Transverse colon (tissue), 4 donors: Measurements from ENCODE around the gene AGPAT1. TPM values are rescaled to one million over a fixed set of nuclear protein-coding genes. Genes with fewer than 3 reads are reported as not detected.

ENCODE experiments used
- DNase-seq: peaks from one replicate; pipeline ENCODE4 v3.0.0-alpha.2; 2019
- H3K27ac ChIP-seq, 4 donors: fragments of 200-600 bp; sonication (generic); 2 replicates each; pipeline ENCODE4 v1.5.1; 2016 to 2018; ENCODE audit warnings: inconsistent platforms in 4 of 4
- H3K27me3 ChIP-seq: fragments of 200-600 bp; sonication (generic); 2 replicates; pipeline ENCODE4 v1.5.1; 2017; ENCODE audit warnings: inconsistent platforms
- H3K36me3 ChIP-seq, 4 donors: fragments of 200-600 bp; sonication (generic); 2 replicates each; pipeline ENCODE4 v1.5.1; 2017 to 2019; ENCODE audit warnings: inconsistent platforms in 4 of 4
- H3K4me1 ChIP-seq, 4 donors: fragments of 200-600 bp; sonication (generic); 2 replicates each; pipeline ENCODE4 v1.5.1; 2017 to 2020; ENCODE audit warnings: inconsistent platforms in 4 of 4
- H3K4me3 ChIP-seq, 4 donors: fragments of 200-600 bp; sonication (generic); 1 replicate in 1 of 4; 2 replicates in 3 of 4; pipeline versions ENCODE4 v1.5.1 to v1.6.1; 2017 to 2019; ENCODE audit warnings: inconsistent platforms in 4 of 4
- H3K9me3 ChIP-seq, 2 donors: fragments of 200-600 bp; sonication (generic); 2 replicates each; pipeline ENCODE4 v1.5.1; 2017 to 2019; ENCODE audit warnings: inconsistent platforms in 2 of 2
- CTCF ChIP-seq, 5 experiments: fragments of 200-600 bp in 3 of 5; fragments of 450-650 bp in 2 of 5; sonication (generic) in 3 of 5; IDR thresholded peaks; 1 replicate in 2 of 5; 2 replicates in 3 of 5; pipeline ENCODE4 v1.5.1; 2016 to 2017; ENCODE audit warnings: antibody characterized with exemption in 5 of 5, inconsistent platforms in 3 of 5, mild to moderate bottlenecking in 2 of 5, moderate library complexity in 1 of 5
- EP300 ChIP-seq: sonication (generic); formaldehyde crosslinking; IDR thresholded peaks from one replicate; pipeline ENCODE4 v1.6.1; 2017; ENCODE audit warnings: antibody characterized with exemption, low read depth
- POLR2A ChIP-seq: fragments of 450-650 bp; IDR thresholded peaks from one replicate; pipeline ENCODE4 v1.6.1; 2016; ENCODE audit warnings: antibody characterized with exemption, mild to moderate bottlenecking, moderate library complexity
- POLR2AphosphoS5 ChIP-seq, 3 donors: sonication (generic); formaldehyde crosslinking; IDR thresholded peaks; one replicate each; pipeline ENCODE4 v1.6.1; 2016; ENCODE audit warnings: antibody characterized with exemption in 3 of 3
- WGBS, 2 donors: methylation state at CpG; one replicate each; pipeline ENCODE4 v1.1.5; 2018; ENCODE audit warnings: low coverage in 1 of 2; 5-methylcytosine and 5-hydroxymethylcytosine counted together
- in situ Hi-C, 4 donors: fragments of 200-750 bp; cut with MboI; loops; one replicate each; pipeline versions ENCODE4 v1.15.0 to v1.15.1; 2017; ENCODE audit warnings: low sequenced_read_pairs in 3 of 4, low pct_ligation_motif_present in 1 of 4, low pct_unique_long_range_greater_than_20kb in 1 of 4
- intact Hi-C: fragments of 100-400 bp; cut with DNase I; formaldehyde crosslinking; loops from one replicate; pipeline ENCODE4 v1.15.1; 2023; ENCODE audit warnings: low total_unique reads
- small RNA-seq, 4 donors: library from RNA; depleted of rRNA; stranded (forward); fragments of <200 nt; gene quantifications; one replicate each; pipeline ENCODE3, GENCODE V24; 2016
- total RNA-seq, 4 donors: library from RNA; depleted of rRNA; stranded (reverse); fragments of >200 nt; gene quantifications; one replicate each; pipeline ENCODE4 v1.1.0, GENCODE V29; 2016

Gene AGPAT1
- total RNA-seq, 4 donors from 2014 or later, result 17.9 to 67.2 (median 50.1) TPM

- 92% methylated on average over 12 of the region's 12 CpGs; no CpG with 5 or more reads in 1 of the 2 donors for WGBS, 2 donors
- no peak for DNase-seq
- H3K27me3 ChIP-seq, result no peaks in the 10 kb centered on the region
- no peaks in the 10 kb centered on the region for H3K9me3 ChIP-seq
- in situ Hi-C loops, result no loop called here
- no peak for TF ChIP-seq CTCF (IDR thresholded peaks at IDR 0.05)
- TF ChIP-seq EP300, result no peak
- no peak for TF ChIP-seq POLR2A
- no peak for TF ChIP-seq POLR2AphosphoS5 (IDR thresholded peaks at IDR 0.05)
- peaks cover 7 to 20% (median 10%) of the 10 kb centered on the region in 4 donors for H3K4me1 ChIP-seq
- no peak overlapping the region for H3K27ac ChIP-seq
- intact Hi-C loops, result no loop called here
- peaks cover 0 to 67% (median 17%) of the 10 kb centered on the region in 4 donors for H3K36me3 ChIP-seq
- H3K4me3 ChIP-seq, result no peak overlapping the region
These were observed 55.3 kb downstream of the AGPAT1 start for GRCh38 chr6:32120573-32121059.

GRCh38 chr6:32118782-32119628 lies 56.9 kb downstream of the AGPAT1 start:
- intact Hi-C loops (loop anchor here (2.0 kb wide), 1 partner anchor 36 kb away; the partner anchor contains the start of gene PPT2), in situ Hi-C loops (no loop called here)

More at GRCh38 chr6:32118782-32119628, 56.9 kb downstream of the AGPAT1 start:
- Histone ChIP-seq H3K27ac (peak overlapping the region; percentile 75 to 84 (median 78)), H3K36me3 (peaks cover 0 to 56% (median 17%) of the 10 kb centered on the region in 4 donors), H3K4me1 (peaks cover 7 to 26% (median 12%) of the 10 kb centered on the region in 4 donors), H3K9me3 (no peaks in the 10 kb centered on the region), H3K4me3 (peak overlapping the region in 1 of 4 donors; percentile 25), H3K27me3 (no peaks in the 10 kb centered on the region)
- 15 to 22% methylated on average over 5 to 17 of the region's 17 CpGs for WGBS, 2 donors
- DNase-seq, result peak; percentile 90
- no peak for TF ChIP-seq POLR2A
- TF ChIP-seq CTCF (IDR thresholded peaks at IDR 0.05), result peak; percentile 87 to 93 (median 89)
- TF ChIP-seq POLR2AphosphoS5 (IDR thresholded peaks at IDR 0.05), result peak in 2 of 3 donors; percentile 42 to 50
- no peak for TF ChIP-seq EP300

Small RNA genes lying within 50 kb of the gene (small RNA-seq; reads per million reads assigned to genes)
- gene AL662884.1, result 0 reads per million in 4 donors
- 0 reads per million in 4 donors for gene MIR6833

Other genes starting within 250 kb of the AGPAT1 start
- 1 to 10 TPM; 4.6 to 9.4 (median 7.5) TPM for gene C2, start 248.4 kb downstream of the AGPAT1 start, total RNA-seq
- gene CFB, start 230.0 kb downstream of the AGPAT1 start, total RNA-seq, result 10 to 100 TPM in 3 of 4 donors, 1 to 10 TPM in 1; 9.0 to 59.7 (median 39.6) TPM
- 100 to 1,000 TPM in 1 of 4 donors, 10 to 100 TPM in 3; 59.2 to 114 (median 88.0) TPM for gene NELFE, start 217.1 kb downstream of the AGPAT1 start, total RNA-seq
- 100 to 1,000 TPM in 1 of 4 donors, 10 to 100 TPM in 3; 52.8 to 173 (median 71.3) TPM for gene SKIC2, start 216.9 kb downstream of the AGPAT1 start, total RNA-seq
- gene DXO, start 203.9 kb downstream of the AGPAT1 start, total RNA-seq, result 10 to 100 TPM; 17.5 to 29.9 (median 20.9) TPM
- gene C4A, start 194.0 kb downstream of the AGPAT1 start, total RNA-seq, result 100 to 1,000 TPM in 1 of 4 donors, 10 to 100 TPM in 3; 16.9 to 210 (median 33.6) TPM
- gene C4B, start 161.3 kb downstream of the AGPAT1 start, total RNA-seq, result 100 to 1,000 TPM in 1 of 4 donors, 10 to 100 TPM in 3; 20.3 to 137 (median 64.0) TPM
- gene CYP21A2, start 137.7 kb downstream of the AGPAT1 start, total RNA-seq, result under 1 TPM in 3 of 4 donors, not detected in 1; 0.27 to 0.64 (median 0.40) TPM
- 100 to 1,000 TPM in 1 of 4 donors, 10 to 100 TPM in 3; 47.7 to 205 (median 66.2) TPM for gene TNXB, start 66.7 kb downstream of the AGPAT1 start, total RNA-seq
- 100 to 1,000 TPM in 2 of 4 donors, 10 to 100 TPM in 2; 59.0 to 139 (median 98.5) TPM for gene ATF6B, start 47.8 kb downstream of the AGPAT1 start, total RNA-seq
- 1 to 10 TPM in 2 of 4 donors, not detected in 2; 3.0 to 3.3 TPM for gene FKBPL, start 45.8 kb downstream of the AGPAT1 start, total RNA-seq
- gene PRRT1, start 24.1 kb downstream of the AGPAT1 start, total RNA-seq, result 1 to 10 TPM in 2 of 4 donors, not detected in 2; 2.4 to 2.7 TPM
- gene PPT2, start 21.9 kb downstream of the AGPAT1 start, total RNA-seq, result 10 to 100 TPM; 13.1 to 80.0 (median 28.1) TPM
- gene EGFL8, start 11.5 kb downstream of the AGPAT1 start, total RNA-seq, result 10 to 100 TPM in 3 of 4 donors, 1 to 10 TPM in 1; 2.6 to 79.4 (median 16.2) TPM
- 100 to 1,000 TPM in 3 of 4 donors, 10 to 100 TPM in 1; 36.0 to 212 (median 120) TPM for gene RNF5, start 2.3 kb upstream of the AGPAT1 start, total RNA-seq
- gene AGER, start 8.2 kb upstream of the AGPAT1 start, total RNA-seq, result 1 to 10 TPM; 1.1 to 9.0 (median 2.7) TPM
- gene PBX2, start 14.1 kb upstream of the AGPAT1 start, total RNA-seq, result 10 to 100 TPM; 34.4 to 87.5 (median 41.3) TPM
- 1 to 10 TPM in 3 of 4 donors, under 1 TPM in 1; 1.00 to 8.6 (median 6.7) TPM for gene GPSM3, start 16.6 kb upstream of the AGPAT1 start, total RNA-seq
- gene NOTCH4, start 48.0 kb upstream of the AGPAT1 start, total RNA-seq, result 10 to 100 TPM in 2 of 4 donors, 1 to 10 TPM in 2; 2.6 to 24.3 (median 9.6) TPM
- gene TSBP1, start 195.8 kb upstream of the AGPAT1 start, total RNA-seq, result not detected
- not detected for gene BTNL2, start 231.1 kb upstream of the AGPAT1 start, total RNA-seq